Body of pancreas (tissue), 4 donors: ENCODE measurements around the gene PRDM15. TPM values are rescaled to one million over a fixed set of nuclear protein-coding genes. Genes with fewer than 3 reads are reported as not detected.

Experiments used
- ATAC-seq: fragments of 150-250 bp; one replicate; pipeline ENCODE4 v1.9.1; 2016
- DNase-seq, 4 donors: peaks; one replicate each; pipeline ENCODE4 v3.0.0-alpha.2; 2019
- H3K27ac ChIP-seq, 4 donors: fragments of 200-600 bp; sonication (generic); 1 replicate in 3 of 4; 2 replicates in 1 of 4; pipeline versions ENCODE4 v1.5.1 to v1.6.1; 2016 to 2019; ENCODE audit warnings: mild to moderate bottlenecking in 1 of 4, mixed read lengths in 1 of 4, moderate library complexity in 1 of 4
- H3K27me3 ChIP-seq, 2 donors: fragments of 200-600 bp; sonication (generic); one replicate each; pipeline ENCODE4 v1.6.0; 2016; ENCODE audit warnings: mild to moderate bottlenecking in 1 of 2
- H3K36me3 ChIP-seq, 2 donors: fragments of 200-600 bp; sonication (generic); replicated peaks in 1 of 2; 2 replicates each; pipeline ENCODE4 v1.5.1; 2016; ENCODE audit warnings: low read depth in 2 of 2; ENCODE audit not compliant: insufficient read depth in 1 of 2
- H3K4me1 ChIP-seq: fragments of 200-600 bp; sonication (generic); one replicate; pipeline ENCODE4 v1.6.0; 2016
- H3K4me3 ChIP-seq, 2 donors: fragments of 200-600 bp; sonication (generic); 1 replicate in 1 of 2; 2 replicates in 1 of 2; pipeline ENCODE4 v1.5.1; 2016 to 2019
- H3K9me3 ChIP-seq, 3 donors: fragments of 200-600 bp; sonication (generic); 1 replicate in 2 of 3; 2 replicates in 1 of 3; pipeline ENCODE4 v1.5.1; 2016
- POLR2A ChIP-seq, 3 donors: fragments of 450-650 bp; IDR thresholded peaks; one replicate each; pipeline ENCODE4 v1.6.1; 2016; ENCODE audit warnings: antibody characterized with exemption in 3 of 3, mild to moderate bottlenecking in 2 of 3
- WGBS, 2 donors: methylation state at CpG; one replicate each; pipeline ENCODE4 v1.1.5; 2017; 5-methylcytosine and 5-hydroxymethylcytosine counted together
- intact Hi-C: fragments of 100-400 bp; cut with DNase I; formaldehyde crosslinking; loops from one replicate; pipeline ENCODE4 v1.15.1; 2023
- total RNA-seq, 2 donors: library from RNA; depleted of rRNA; stranded (reverse); fragments of >200 nt; gene quantifications; one replicate each; pipeline ENCODE4 v1.1.0, GENCODE V29; 2016
- TF ChIP-seq, protein P1 (sequence below), 7 experiments: fragments of 450-650 bp in 4 of 7; fragments of 200-600 bp in 3 of 7; sonication (generic) in 3 of 7; IDR thresholded peaks; one replicate each; pipeline ENCODE4 v1.5.1; 2016 to 2019; ENCODE audit warnings: antibody characterized with exemption in 7 of 7

The PRDM15 gene
- total RNA-seq, 2 donors from 2014 or later, result 3.1 to 6.9 TPM

DNA sequence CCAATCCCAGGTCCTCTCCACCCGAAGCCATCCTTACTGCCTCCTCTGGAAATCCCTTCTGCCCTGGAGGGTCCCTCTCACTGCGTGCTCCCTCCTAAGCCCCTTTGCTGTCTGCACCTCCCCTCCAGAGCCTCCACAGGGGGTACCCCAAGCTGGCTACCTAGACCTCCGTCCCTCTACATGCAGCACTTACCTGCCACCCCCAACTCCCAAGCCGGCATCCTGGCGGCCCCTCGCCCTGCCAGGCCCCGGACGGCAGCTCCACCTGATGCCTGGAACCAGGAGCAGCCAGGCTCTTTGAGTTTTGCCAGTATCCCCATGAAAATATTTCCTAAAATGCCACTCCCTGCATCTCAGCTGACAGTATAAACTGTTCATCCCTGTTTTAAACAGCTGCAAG is 4.1 kb downstream of the PRDM15 start:
- WGBS, 2 donors, result 93 to 95% methylated on average over 8 of the region's 8 CpGs
- intact Hi-C loops, result no loop called here
- H3K9me3 ChIP-seq, result no peaks in the 10 kb centered on the region
- no peaks in the 10 kb centered on the region for H3K36me3 ChIP-seq
- H3K4me1 ChIP-seq, result peaks cover 15% of the 10 kb centered on the region
- H3K4me3 ChIP-seq, result no peak overlapping the region
- H3K27ac ChIP-seq, result no peak overlapping the region
- no peaks in the 10 kb centered on the region for H3K27me3 ChIP-seq
- no peak for ATAC-seq
- TF ChIP-seq, protein P1, sequence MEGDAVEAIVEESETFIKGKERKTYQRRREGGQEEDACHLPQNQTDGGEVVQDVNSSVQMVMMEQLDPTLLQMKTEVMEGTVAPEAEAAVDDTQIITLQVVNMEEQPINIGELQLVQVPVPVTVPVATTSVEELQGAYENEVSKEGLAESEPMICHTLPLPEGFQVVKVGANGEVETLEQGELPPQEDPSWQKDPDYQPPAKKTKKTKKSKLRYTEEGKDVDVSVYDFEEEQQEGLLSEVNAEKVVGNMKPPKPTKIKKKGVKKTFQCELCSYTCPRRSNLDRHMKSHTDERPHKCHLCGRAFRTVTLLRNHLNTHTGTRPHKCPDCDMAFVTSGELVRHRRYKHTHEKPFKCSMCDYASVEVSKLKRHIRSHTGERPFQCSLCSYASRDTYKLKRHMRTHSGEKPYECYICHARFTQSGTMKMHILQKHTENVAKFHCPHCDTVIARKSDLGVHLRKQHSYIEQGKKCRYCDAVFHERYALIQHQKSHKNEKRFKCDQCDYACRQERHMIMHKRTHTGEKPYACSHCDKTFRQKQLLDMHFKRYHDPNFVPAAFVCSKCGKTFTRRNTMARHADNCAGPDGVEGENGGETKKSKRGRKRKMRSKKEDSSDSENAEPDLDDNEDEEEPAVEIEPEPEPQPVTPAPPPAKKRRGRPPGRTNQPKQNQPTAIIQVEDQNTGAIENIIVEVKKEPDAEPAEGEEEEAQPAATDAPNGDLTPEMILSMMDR (IDR thresholded peaks at IDR 0.05), result no peak
- no peak for TF ChIP-seq POLR2A (IDR thresholded peaks at IDR 0.05)
- DNase-seq, result no peak

DNA sequence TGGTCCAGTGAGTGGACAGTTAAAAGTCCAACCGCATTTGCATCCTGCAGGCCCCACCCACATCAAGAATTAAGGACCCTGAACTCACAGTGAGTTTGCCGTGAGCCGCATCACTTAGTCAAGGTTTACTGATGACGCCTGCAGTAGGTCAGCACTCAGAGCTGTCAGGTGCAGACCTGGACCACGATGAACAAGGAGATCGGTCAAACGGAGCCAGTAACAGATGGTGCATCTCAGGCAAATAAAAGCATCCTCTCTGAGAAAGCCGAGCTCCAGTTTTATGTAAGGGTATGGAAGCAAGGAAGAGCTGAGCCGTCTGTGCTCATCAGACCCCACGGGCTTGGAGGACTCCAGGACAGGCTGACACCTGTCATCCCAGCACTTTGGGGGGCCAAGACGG is 4.5 kb downstream of the PRDM15 start:
- Histone ChIP-seq H3K36me3 (no peaks in the 10 kb centered on the region), H3K27me3 (no peaks in the 10 kb centered on the region), H3K4me1 (peaks cover 11% of the 10 kb centered on the region), H3K27ac (no peak overlapping the region), H3K4me3 (no peak overlapping the region), H3K9me3 (no peaks in the 10 kb centered on the region)
- intact Hi-C loops, result no loop called here
- ATAC-seq (no peak), DNase-seq (no peak)
- WGBS, 2 donors, result 79 to 89% methylated on average over 11 of the region's 11 CpGs
- TF ChIP-seq POLR2A (IDR thresholded peaks at IDR 0.05), result no peak
- TF ChIP-seq, protein P1 (IDR thresholded peaks at IDR 0.05), result no peak

- intact Hi-C loops, result no loop called here
- DNase-seq, result no peak
- WGBS, 2 donors, result 86 to 88% methylated on average over 6 of the region's 6 CpGs
- H3K9me3 ChIP-seq, result no peaks in the 10 kb centered on the region
- no peaks in the 10 kb centered on the region for H3K36me3 ChIP-seq
- H3K4me1 ChIP-seq, result peaks cover 9% of the 10 kb centered on the region
- no peak overlapping the region for H3K4me3 ChIP-seq
- H3K27me3 ChIP-seq, result no peaks in the 10 kb centered on the region
- ATAC-seq, result no peak
- no peak overlapping the region for H3K27ac ChIP-seq
- TF ChIP-seq, protein P1 (IDR thresholded peaks at IDR 0.05), result no peak
- TF ChIP-seq POLR2A (IDR thresholded peaks at IDR 0.05), result no peak
Observed at GRCh38 chr21:41873426-41873825, 5.7 kb downstream of the PRDM15 start.

DNA sequence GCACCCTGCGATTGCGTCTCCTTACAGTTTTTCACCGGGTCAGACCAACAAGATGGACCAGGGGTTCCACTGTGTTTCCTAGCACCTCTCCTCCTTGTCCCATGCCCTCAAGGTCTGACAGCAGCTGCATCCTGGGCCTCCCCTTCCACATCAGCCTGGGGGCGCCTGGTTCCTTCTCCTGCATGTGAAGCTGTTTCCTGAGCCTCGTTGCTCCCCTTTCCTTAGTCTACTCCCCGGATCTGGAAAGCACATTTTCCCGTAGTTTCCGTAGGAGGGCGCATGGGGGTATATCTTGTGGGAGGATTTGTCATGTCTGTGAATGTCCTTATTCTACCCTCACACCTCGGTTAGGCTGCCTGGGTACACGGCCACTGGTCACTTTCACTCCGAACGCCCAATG is 6.1 kb downstream of the PRDM15 start:
- Histone ChIP-seq H3K4me3 (no peak overlapping the region), H3K27me3 (no peaks in the 10 kb centered on the region), H3K9me3 (no peaks in the 10 kb centered on the region), H3K36me3 (no peaks in the 10 kb centered on the region), H3K27ac (no peak overlapping the region), H3K4me1 (peaks cover 8% of the 10 kb centered on the region)
- DNase-seq, result no peak
- WGBS, 2 donors, result 80 to 83% methylated on average over 13 of the region's 13 CpGs
- TF ChIP-seq, protein P1 (IDR thresholded peaks at IDR 0.05), result no peak
- TF ChIP-seq POLR2A (IDR thresholded peaks at IDR 0.05), result no peak
- ATAC-seq, result no peak
- intact Hi-C loops, result no loop called here

GRCh38 chr21:41871293-41872030 is 7.7 kb downstream of the PRDM15 start:
- H3K27me3 ChIP-seq, result no peaks in the 10 kb centered on the region
- WGBS, 2 donors, result 84 to 87% methylated on average over 10 to 15 of the region's 15 CpGs
- intact Hi-C loops, result no loop called here

More at GRCh38 chr21:41871293-41872030, 7.7 kb downstream of the PRDM15 start:
- H3K4me3 ChIP-seq, result no peak overlapping the region
- no peaks in the 10 kb centered on the region for H3K36me3 ChIP-seq
- TF ChIP-seq, protein P1 (IDR thresholded peaks at IDR 0.05), result no peak
- TF ChIP-seq POLR2A (IDR thresholded peaks at IDR 0.05), result no peak
- peaks cover 7% of the 10 kb centered on the region for H3K4me1 ChIP-seq
- ATAC-seq (no peak), DNase-seq (no peak)
- no peaks in the 10 kb centered on the region for H3K9me3 ChIP-seq
- no peak overlapping the region for H3K27ac ChIP-seq
